ENCODE measurements around the gene ENHO.
"Not testable (repeated sequence)": the region's sequence is repeated elsewhere in the genome, so short reads cannot be mapped to it uniquely, and the experiment has no call there.

ENHO gene

DNA sequence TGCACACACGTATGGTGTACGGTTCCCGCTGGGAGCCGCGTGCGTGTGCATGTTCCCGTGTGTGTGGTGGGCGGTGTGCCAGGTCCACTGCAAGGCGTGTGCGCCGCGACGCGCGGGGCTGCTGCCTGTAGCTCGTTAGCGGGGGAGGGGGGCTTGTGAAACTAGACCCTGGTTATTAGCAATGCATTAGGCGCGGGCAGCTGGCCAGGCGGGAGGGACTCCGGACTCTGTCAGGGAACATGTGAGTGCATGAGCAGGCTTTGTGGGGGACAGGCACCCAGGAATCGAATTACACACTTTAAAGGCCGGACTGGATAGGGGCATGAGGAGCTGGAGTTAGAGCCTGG is 32.2 kb upstream of the ENHO start:
- no peak for DNase-seq

DNA sequence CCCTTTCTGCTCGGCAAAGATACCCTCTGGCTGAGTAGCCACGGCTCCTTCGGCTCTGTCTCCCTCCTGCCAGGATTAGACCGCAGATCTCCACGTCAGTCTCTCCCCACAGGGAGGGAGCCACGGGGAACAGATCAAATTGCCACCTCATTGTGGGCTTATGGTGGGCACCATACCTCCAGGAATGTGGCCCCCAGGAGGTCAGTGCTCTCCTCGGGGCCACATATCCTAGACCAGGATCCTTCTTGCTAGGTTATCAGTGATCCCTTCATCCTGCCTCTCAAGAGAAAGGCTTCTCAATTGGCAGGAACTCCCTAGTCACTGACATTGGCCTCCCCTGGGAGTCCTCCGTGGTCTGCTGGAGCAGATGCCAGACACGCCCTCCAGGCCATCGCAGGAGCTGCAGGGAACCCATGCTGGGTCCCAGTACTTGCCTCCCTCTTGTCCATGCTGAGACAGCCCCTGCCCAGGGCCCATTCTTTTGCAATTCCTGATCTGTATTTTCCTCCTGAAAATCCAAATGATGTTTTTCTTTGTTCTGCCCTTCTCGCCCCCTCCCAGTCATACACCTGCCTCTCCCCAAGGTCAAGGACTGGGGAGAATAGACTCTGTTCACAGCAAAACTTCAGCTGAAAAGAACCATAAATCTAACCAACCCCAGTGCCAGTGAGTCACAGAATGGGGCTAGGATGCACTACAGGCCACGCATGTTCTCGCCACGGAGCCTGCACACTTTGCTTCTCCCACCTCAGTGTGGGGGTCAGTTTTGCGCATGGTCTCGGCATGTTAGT is 31.6 kb upstream of the ENHO start:
- no peak for DNase-seq

DNA sequence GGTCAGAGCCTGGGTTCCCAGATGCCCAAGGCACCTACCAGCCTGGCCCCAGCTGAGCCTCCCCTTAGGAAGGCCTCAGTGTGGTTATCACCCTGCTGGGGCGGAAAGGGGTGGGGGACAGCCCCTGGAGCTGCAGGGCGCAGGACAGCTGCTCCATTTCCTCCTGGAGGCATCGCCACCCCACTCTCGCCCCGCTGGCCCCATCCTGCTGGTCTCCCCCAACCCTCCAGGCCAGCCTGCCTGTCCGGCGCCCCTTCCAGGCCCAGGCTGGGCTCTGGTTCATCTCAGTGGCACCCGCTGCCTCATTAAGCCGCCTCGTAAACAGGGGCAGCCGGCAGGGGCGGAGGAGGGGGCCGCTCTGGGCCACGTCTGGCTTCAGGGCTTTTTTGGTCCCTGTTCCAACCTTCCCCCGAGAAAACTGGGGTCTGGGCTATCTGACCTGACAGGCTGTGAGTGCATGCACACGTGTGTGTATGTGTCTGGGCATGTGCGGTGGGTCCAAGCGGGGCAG is 30.8 kb upstream of the ENHO start:
- DNase-seq, result no peak

DNA sequence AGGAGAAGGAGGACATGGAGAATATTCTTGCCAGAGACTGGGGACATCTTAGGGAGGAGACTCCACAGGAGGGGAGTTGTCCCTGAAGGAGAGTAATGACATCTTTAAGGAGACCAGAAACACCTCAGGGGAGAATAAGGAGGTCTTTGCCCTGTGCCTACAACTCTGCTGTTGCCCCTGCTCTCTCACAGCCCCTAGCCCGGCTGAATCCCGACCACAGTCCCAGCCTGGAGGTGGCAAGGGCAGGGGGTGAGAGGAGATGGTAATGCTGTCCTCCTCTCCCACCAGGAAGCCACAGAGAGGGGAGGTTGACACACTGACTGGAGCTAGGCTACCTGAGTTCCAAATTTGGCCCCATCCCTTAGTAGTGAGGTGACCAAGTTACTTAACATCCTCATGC is 30.2 kb upstream of the ENHO start:
- no peak for DNase-seq

DNA sequence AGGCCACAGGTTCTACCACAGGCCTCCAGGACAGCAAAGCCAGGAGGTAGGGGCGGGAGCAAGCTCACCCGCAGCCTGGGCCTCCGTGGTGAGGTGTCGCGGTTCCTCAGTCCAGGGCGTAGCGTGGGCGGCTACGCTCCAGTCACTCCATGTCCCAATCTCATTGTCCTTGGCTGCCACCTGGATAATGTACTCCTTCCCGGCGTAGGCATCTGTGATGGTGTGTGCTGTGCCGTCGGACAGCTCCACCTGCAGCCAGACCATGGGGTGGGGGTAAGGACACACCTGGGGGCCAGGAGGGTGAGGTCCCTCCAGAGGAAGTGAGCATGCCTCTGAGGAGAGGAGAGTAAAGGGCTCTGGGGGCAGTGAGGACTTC is 29.8 kb upstream of the ENHO start:
- DNase-seq, result no peak

GRCh38 chr9:34551751-34552605 is 29.2 kb upstream of the ENHO start:
- DNase-seq, result no peak

- DNase-seq, result no peak
Observed at GRCh38 chr9:34550681-34551270, 28.0 kb upstream of the ENHO start.

DNA sequence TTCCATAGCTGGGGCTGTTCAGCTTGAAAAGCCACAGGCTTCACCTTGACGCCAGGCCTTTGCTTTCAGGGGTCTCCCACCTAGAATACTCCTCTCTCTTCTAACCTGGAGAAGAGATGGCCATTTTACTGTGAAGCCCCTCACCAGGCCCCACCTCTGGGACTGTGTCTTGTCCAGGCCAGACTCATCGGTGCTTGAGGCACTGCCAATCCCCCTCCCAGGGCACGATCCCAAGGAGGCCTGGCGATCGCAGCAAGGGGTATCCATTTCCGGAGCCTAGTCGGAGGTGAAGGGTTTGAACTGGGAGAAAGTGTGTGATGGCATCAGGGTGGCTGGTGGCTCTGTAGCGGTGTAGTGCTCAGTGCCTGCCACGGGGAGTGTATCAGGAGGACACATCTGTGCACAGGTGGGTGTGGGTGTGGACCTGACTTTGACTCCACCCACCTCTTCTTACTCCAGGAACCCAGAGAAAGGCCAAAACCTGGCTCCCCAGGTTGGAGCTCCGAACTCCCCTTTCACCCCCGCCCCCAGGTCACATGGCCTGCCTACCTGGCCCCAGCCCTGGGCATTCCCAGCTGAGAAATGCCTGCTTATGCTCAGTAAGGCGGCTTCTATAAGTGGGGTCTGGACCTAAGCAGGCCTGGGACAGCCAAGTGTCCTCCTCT is 27.4 kb upstream of the ENHO start:
- DNase-seq, result no peak

- DNase-seq, result no peak
Observed at GRCh38 chr9:34549407-34549732, 26.6 kb upstream of the ENHO start.

DNA sequence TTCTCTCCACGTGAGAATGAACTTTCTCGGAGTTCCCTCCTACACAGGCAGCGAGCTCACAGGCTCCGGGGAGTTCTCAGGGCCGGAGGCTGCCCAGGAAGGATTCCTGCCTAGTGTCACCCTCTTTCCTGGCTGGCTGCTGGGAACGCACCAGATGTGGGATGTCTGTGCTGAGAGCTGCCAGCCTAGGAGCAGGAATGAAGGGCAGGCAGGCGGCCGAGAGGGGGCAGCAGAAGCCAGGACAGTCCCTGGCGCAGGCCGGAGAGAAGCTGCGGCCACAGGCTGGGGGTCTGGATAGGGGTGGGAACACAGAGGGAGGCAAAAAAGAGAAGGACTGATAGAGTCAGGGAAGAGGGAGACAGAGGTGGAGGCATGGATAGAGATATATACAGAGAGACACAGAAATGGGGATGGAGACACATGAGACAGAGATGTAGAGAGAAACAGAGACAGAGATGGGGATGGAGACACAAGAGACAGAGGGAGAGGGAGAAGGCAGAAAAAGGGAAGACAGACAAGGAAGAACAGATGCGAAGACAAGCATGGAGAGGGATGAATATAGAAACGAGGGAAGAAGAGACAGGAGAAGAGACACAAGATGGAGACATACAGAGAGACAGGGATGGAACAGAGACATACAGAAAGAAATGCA is 25.3 kb upstream of the ENHO start:
- DNase-seq, result peak in 1 of 2 experiments; percentile 38

DNA sequence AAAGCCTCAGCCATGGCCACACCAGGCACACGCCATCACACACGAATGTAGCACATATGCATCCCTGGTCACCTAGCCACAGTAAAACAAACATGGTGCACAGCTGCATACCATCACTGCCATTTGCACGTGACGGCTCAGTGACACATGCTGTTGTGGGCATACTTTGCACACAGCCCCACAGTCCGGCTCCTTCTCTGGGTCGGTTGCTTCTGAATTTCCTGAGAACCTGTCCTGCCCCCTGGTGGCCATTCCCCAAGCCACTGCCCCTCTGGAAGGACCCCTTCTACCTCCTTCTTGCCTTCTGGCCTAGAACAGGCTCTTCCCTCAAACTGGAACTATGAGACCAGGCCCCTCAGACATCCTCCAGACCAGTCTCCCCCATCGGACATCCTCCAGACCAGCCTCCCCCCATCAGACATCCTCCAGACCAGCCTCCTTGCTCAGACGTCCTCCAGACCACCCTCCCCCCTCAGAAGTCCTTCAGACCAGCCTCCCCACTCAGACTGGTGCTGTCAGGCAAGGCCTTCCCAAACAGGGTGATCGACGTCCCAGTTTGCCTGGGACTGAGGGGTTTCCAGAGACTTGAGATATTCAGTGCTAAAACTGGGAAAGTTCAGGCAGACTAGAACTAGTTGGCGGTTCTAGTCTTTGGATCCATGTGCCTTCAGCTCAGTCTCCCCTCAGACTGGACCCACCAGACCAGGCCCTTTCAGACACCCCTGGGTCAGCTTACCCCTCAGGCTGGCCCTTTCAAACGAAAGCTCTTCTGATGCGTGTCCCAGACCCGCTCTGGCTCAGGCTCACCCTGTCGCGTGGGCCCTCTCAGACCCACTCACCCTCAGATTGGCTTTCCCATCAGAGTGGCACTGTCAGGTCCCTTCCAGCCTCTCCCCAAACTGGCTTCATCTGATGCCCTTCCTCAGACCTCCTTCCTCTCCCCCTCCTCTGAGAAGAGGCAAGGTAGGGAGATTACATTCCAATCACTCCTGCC is 24.3 kb upstream of the ENHO start:
- peak in 1 of 2 experiments; percentile 18 for DNase-seq

DNA sequence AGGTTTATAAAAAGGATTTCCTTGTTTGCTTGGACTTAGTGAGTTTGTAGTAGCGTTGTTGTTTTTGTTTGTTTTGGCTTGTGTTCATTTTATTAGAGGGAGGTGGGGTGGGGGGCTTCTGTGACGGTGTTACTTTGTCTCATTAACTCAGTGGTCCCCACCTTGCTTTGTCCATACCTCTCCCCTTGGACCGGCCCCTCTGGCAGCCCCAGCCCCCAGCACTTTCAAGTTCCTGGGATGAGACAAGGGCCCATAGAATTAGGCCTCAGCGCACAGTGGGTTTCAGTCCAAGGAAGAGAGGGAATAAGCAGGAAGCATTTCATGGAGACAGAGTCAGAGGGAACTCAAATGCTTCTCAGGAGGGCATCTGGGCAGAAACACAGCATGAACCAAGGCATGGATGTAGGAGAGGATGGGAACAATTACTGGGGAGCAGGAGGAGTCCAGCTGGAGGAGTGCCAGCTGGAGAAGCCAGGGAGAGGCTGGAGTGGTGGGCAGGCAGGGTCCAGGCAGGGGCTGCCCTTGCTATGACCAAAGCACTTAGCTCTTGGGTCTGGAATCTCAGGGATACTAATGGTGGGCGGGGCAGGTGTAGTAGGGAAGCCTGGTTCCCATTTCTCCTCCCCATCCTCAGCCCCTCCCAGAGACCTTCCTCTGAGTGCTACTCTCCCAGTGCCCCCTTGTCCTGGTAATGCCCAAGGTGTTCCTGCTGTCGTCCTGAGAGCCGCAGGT is 23.5 kb upstream of the ENHO start:
- no peak for DNase-seq

GRCh38 chr9:34545497-34545896 is 22.7 kb upstream of the ENHO start:
- no peak for DNase-seq

GRCh38 chr9:34544035-34544434 is 21.2 kb upstream of the ENHO start:
- no peak for DNase-seq

GRCh38 chr9:34541540-34541939 is 18.8 kb upstream of the ENHO start:
- DNase-seq, result no peak

DNA sequence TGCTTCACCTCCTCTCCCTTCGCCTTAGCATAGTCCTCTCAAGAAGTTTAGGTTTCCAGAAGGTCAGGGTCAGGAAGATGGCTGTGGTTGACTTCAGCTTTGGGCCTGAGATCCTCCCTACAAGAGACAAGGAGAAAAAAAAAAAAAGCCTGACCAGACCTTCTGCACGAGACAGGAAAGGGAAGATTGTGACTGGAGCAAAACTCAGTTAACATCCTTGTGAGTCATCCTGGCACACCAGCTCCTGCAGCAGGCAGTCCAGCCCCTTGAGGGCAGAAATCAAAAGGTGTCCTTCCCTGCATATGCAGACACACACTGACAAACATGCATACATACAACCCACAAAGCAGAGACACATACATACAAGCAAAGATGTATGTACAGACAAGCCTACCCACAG is 18.0 kb upstream of the ENHO start:
- no peak for DNase-seq

- no peak for DNase-seq
Observed at GRCh38 chr9:34536685-34537084, 13.9 kb upstream of the ENHO start.

DNA sequence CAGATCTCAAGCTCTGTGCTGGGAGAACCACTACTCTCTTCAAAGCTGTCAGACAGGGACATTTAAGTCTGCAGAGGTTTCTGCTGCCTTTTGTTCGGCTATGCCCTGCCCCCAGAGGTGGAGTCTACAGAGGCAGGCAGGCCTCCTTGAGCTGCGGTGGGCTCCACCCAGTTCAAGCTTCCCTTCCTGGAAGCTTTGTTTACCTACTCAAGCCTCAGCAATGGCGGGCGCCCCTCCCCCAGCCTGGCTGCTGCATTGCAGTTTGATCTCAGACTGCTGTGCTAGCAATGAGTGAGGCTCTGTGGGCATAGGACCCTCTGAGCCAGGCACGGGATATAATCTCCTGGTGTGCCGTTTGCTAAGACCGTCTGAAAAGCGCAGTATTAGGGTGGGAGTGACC is 9.3 kb upstream of the ENHO start:
- DNase-seq, result not testable (repeated sequence)

DNA sequence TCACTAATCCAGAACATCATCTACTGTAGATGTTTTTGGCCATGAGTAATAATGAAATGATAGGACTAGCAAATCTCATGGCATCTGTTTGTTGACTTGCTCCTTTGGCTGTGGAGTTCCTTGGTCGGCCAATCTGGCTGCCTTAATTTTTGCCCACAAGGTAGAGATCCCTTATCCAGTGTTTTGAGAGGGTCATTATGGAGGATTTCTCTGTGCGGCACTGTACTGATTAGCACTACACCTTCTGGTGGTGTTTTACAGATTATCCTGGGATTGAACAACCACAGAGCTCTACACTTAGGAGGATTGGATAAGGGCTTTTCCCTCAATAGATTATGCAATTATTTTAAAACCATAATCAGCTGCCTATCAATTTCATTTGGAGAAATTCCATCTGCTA is 3.2 kb upstream of the ENHO start:
- no peak for DNase-seq

- DNase-seq, result no peak
Observed at GRCh38 chr9:34524349-34524748, 1.6 kb upstream of the ENHO start.

Data from cerebellar nuclear complex (tissue), 1 donor.